Endothelial cell of umbilical vein (primary cell): ENCODE results near the gene CHPF2.

Experiments
- CTCF ChIP-seq, 2 donors: IDR thresholded peaks; 1 replicate in 1 of 2; 2 replicates in 1 of 2; pipeline ENCODE4 v1.5.1; 2011; ENCODE audit warnings: low read length in 2 of 2, mild to moderate bottlenecking in 2 of 2, moderate library complexity in 2 of 2, control low read depth in 1 of 2, inconsistent platforms in 1 of 2, low read depth in 1 of 2; ENCODE audit not compliant: insufficient read depth in 1 of 2; ENCODE audit errors: extremely low read depth in 1 of 2
- EZH2 ChIP-seq: IDR thresholded peaks from 2 replicates; pipeline ENCODE4 v1.6.1; 2012; ENCODE audit warnings: borderline replicate concordance, low read depth, mild to moderate bottlenecking, moderate library complexity, low read length, inconsistent platforms; ENCODE audit not compliant: severe bottlenecking
- GATA2 ChIP-seq: IDR thresholded peaks from 2 replicates; pipeline ENCODE4 v1.7.0; 2011; ENCODE audit warnings: low read depth, mild to moderate bottlenecking, moderate library complexity, mixed read lengths, low read length; ENCODE audit not compliant: insufficient read length, insufficient read depth
- MAX ChIP-seq: IDR thresholded peaks from 2 replicates; pipeline ENCODE4 v1.6.1; 2011; ENCODE audit not compliant: insufficient read depth, insufficient read length
- POLR2A ChIP-seq: IDR thresholded peaks from 2 replicates; pipeline ENCODE4 v1.6.1; 2012; ENCODE audit warnings: low read depth, mild to moderate bottlenecking, control low read depth, low read length

- TF ChIP-seq CTCF (IDR thresholded peaks at IDR 0.05; ENCODE audit: extremely low read depth in 1 of 2, insufficient read depth in 1 of 2, low read depth in 1 of 2, low read length in 2 of 2) (no peak), MAX (no peak), POLR2A (no peak), GATA2 (no peak), EZH2 (no peak)
Observed at GRCh38 chr7:151187409-151188251, 44.7 kb upstream of the CHPF2 start.
